Measurements from ENCODE around the gene FGF18. TPM values are rescaled to one million over a fixed set of nuclear protein-coding genes. Genes with fewer than 3 reads are reported as not detected.
A peak's percentile ranks its signal among the peaks of the same experiment; 100 is the strongest.

FGF18 gene
- total RNA-seq, 1 donor from 2014 or later = 1.7 TPM

DNA sequence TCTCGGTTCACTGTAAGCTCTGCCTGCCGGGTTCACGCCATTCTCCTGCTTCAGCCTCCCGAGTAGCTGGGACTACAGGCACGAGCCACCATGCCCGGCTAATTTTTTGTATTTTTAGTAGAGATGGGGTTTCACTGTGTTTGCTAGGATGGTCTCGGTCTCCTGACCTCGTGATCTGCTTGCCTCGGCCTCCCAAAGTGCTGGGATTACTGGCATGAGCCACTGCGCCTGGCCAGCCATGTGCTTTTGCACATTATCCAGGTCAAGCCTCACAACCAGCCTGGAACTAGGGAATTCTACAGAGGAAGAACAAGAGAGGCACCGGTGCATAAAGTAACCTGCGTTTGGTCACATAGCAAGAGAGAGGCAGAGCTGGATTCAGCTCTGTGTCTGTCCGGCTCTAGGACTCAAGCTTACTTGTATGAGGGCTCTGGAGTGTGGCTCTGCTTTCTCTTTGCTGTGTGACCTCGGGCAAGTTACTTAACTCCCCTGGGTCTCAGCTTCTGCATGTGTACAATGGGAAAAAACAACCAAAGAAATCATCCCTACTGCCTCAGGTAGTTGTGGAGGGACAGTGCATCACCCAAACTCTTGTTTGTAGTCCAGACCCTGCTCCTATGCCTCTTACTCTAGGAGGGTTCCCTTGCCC lies 6.3 kb downstream of the FGF18 start:
- H3K4me3 Mint-ChIP-seq = no peak overlapping the region
- H3K36me3 Mint-ChIP-seq = no peaks in the 10 kb centered on the region
- TF ChIP-seq, protein P1, sequence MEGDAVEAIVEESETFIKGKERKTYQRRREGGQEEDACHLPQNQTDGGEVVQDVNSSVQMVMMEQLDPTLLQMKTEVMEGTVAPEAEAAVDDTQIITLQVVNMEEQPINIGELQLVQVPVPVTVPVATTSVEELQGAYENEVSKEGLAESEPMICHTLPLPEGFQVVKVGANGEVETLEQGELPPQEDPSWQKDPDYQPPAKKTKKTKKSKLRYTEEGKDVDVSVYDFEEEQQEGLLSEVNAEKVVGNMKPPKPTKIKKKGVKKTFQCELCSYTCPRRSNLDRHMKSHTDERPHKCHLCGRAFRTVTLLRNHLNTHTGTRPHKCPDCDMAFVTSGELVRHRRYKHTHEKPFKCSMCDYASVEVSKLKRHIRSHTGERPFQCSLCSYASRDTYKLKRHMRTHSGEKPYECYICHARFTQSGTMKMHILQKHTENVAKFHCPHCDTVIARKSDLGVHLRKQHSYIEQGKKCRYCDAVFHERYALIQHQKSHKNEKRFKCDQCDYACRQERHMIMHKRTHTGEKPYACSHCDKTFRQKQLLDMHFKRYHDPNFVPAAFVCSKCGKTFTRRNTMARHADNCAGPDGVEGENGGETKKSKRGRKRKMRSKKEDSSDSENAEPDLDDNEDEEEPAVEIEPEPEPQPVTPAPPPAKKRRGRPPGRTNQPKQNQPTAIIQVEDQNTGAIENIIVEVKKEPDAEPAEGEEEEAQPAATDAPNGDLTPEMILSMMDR (conservative IDR thresholded peaks at IDR 0.05) = no peak
- DNase-seq (ENCODE audit: extremely low spot score, unreplicated experiment) = peak; percentile 32
- no peaks in the 10 kb centered on the region for H3K9me3 Mint-ChIP-seq
- H3K4me1 Mint-ChIP-seq (ENCODE audit: unreplicated experiment) = peaks cover 8% of the 10 kb centered on the region
- H3K27ac Mint-ChIP-seq = no peak overlapping the region
- H3K27me3 Mint-ChIP-seq = peaks cover 21% of the 10 kb centered on the region

DNA sequence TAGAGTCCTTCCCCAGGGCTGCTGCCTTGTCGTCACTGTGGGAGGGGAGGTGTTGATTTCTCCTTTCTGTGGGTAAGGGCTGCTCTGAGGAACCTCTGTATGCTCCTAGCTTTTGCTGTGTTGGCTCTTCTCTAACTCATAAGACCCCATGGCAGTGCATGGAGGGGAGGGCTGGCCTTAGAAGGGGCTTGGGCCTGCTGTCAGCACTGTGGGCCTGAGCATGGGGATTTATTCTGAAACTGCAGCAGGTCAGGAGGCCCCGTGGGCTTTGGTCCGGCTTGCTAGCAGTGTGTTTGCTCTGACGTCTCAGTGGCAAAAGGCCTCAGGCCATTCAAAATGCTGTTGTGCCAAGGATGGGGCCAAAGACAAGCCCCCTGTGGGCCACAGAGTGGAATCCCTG lies 6.8 kb downstream of the FGF18 start:
- no peaks in the 10 kb centered on the region for H3K36me3 Mint-ChIP-seq
- no peak overlapping the region for H3K4me3 Mint-ChIP-seq
- no peak overlapping the region for H3K27ac Mint-ChIP-seq
- TF ChIP-seq, protein P1 (conservative IDR thresholded peaks at IDR 0.05) = no peak
- no peaks in the 10 kb centered on the region for H3K9me3 Mint-ChIP-seq
- H3K27me3 Mint-ChIP-seq = peaks cover 15% of the 10 kb centered on the region
- DNase-seq (ENCODE audit: extremely low spot score, unreplicated experiment) = peak; percentile 61
- peaks cover 3% of the 10 kb centered on the region for H3K4me1 Mint-ChIP-seq (ENCODE audit: unreplicated experiment)

DNA sequence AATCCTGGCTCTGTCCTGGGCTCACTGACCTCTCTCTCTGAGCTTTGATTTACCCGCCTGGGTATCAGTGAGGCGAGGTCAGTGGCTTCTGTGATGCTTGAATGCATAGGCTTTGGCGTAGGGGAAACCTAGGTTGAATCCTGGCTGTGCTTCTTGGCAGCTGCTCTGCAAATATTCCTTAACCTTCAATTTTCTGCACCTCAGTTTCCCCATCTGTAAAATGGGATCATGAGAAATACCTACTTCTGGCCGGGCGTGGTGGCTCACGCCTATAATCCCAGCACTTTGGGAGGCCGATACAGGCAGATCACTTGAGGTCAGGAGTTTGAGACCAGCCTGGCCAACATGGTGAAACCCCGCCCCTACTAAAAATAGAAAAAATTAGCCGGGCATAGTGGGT lies 7.2 kb downstream of the FGF18 start:
- Mint-ChIP-seq H3K9me3 (no peaks in the 10 kb centered on the region), H3K27ac (no peak overlapping the region), H3K36me3 (no peaks in the 10 kb centered on the region), H3K4me1 (ENCODE audit: unreplicated experiment) (peaks cover 3% of the 10 kb centered on the region), H3K27me3 (peaks cover 11% of the 10 kb centered on the region), H3K4me3 (no peak overlapping the region)
- DNase-seq (ENCODE audit: extremely low spot score, unreplicated experiment) = no peak
- TF ChIP-seq, protein P1 (conservative IDR thresholded peaks at IDR 0.05) = no peak

DNA sequence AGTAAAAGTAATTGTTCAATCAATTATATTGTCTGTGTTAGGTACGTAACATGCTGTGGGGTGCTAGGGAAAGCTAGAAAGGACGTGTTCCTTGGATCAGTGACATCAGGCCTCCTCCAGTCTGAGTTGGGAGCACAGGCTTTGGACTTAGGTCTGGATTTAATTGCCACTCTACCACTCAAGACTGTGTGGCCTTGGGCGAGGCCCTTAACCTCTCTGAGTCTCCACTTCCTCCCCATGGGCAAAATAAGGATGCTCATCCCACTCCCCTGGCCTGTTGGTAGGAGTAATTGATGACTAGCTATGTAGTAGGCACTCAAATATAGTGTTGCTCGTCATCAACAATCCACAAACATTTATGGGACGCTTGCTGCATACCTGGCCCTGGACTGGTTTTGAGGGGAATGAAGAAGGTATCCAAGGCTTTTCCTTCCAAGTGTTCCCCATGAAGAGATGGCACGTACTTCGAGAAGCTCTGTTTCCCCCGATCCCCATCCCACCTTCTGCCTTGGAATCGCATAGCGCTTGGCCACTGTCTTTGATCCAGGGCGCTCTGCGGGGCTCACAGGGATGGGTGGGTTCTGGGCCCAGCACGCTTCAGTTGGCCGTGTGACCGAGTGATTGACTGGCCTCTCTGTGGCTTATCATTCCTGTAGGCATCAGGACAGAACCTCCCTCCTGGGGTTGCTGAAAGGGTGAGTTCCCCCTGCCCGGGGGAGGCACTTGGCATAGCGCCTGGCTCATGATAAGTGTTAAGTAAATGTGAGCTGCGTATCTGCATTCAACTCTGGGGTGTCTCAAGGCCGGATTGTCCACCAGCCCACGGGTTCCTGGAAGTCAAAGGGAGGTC lies 8.1 kb downstream of the FGF18 start:
- no peaks in the 10 kb centered on the region for H3K36me3 Mint-ChIP-seq
- no peak overlapping the region for H3K27ac Mint-ChIP-seq
- DNase-seq (ENCODE audit: extremely low spot score, unreplicated experiment) = peak; percentile 49
- H3K4me1 Mint-ChIP-seq (ENCODE audit: unreplicated experiment) = peaks cover 4% of the 10 kb centered on the region
- H3K9me3 Mint-ChIP-seq = no peaks in the 10 kb centered on the region
- TF ChIP-seq, protein P1 (conservative IDR thresholded peaks at IDR 0.05) = no peak
- H3K27me3 Mint-ChIP-seq = peaks cover 8% of the 10 kb centered on the region
- no peak overlapping the region for H3K4me3 Mint-ChIP-seq

DNA sequence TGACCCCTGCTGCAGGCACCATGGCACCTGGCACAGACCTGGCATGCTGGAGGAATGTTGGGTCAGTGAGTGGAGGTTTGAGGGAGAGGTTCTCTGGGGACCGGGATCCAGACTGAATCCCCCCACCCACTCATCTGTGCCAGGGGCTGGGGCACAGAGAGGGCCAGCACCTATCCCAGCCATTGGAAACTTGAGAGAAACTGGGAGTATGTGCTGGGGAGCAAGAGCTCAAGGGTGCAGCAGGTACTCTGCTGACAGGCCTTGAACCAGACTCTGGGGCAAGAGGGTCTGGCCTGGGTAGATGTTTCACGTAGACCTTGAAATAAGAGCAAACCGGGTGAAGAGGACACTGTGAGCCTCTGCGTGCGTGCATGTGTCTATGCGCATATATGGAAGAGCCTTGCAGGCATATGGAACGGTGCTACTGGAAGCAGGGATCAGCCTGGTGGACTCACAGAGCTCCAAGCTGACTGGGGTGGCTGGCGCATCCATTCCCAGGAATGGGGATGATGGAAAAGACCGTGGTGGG lies 8.8 kb downstream of the FGF18 start:
- Mint-ChIP-seq H3K4me1 (ENCODE audit: unreplicated experiment) (peaks cover 7% of the 10 kb centered on the region), H3K27ac (no peak overlapping the region), H3K9me3 (no peaks in the 10 kb centered on the region), H3K36me3 (no peaks in the 10 kb centered on the region), H3K27me3 (peaks cover 3% of the 10 kb centered on the region), H3K4me3 (no peak overlapping the region)
- DNase-seq (ENCODE audit: extremely low spot score, unreplicated experiment) = peak; percentile 49
- TF ChIP-seq, protein P1 (conservative IDR thresholded peaks at IDR 0.05) = no peak
